ENCODE measurements around the gene CAMTA1. TPM values are rescaled to one million over a fixed set of nuclear protein-coding genes. Genes with fewer than 3 reads are reported as not detected.

The CAMTA1 gene
- total and polyA plus RNA-seq, 12 donors, result 123 to 265 (median 142) TPM

DNA sequence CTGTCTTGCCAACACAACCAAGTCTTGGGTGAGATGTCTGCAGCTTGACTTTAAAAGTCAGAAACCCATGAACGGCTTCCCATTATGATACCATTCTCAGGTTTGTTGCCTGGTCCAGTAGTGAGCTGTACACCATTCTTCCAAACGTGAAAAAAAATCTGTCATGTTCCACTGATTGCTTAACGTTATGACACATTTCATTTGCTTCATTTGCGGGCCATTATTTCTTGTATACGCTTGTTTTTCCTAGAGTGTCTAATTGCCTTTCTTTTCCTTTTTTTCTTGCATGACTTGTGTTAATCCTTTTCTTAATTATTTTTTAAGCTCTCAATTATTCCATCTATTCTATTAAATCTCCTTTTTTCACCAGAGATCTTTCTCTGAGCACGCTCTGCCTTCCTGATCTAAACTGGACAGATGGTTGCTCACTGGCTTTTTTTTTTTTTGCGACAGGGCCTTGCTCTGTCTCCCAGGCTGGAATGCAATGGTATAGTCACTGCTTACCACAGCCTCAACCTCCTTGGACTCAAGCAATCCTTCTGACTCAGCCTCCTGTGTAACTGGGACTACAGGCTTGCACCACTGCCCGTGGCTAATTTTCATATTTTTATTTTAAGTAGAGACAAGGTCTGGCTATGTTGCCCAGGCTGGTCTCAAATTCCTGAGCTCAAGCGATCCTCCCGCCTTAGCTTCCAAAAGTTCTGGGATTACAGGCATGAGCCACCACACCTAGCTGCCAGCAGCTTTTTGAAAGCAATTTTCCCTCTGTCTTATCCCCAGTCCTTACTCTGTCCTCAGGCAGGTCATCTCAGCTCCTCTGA, 31.7 kb upstream of the CAMTA1 start:
- intact Hi-C loops (cut with DNase I), result no loop called here
- Histone ChIP-seq H3K9me3 (no peaks in the 10 kb centered on the region), H3K36me3 (no peaks in the 10 kb centered on the region), H3K27me3 (peaks cover 0 to 18% (median 8%) of the 10 kb centered on the region in 7 donors), H3K4me1 (peaks cover 0 to 12% (median 0%) of the 10 kb centered on the region in 9 donors), H3K4me3 (no peak overlapping the region), H3K27ac (no peak overlapping the region)
- TF ChIP-seq, protein P1, sequence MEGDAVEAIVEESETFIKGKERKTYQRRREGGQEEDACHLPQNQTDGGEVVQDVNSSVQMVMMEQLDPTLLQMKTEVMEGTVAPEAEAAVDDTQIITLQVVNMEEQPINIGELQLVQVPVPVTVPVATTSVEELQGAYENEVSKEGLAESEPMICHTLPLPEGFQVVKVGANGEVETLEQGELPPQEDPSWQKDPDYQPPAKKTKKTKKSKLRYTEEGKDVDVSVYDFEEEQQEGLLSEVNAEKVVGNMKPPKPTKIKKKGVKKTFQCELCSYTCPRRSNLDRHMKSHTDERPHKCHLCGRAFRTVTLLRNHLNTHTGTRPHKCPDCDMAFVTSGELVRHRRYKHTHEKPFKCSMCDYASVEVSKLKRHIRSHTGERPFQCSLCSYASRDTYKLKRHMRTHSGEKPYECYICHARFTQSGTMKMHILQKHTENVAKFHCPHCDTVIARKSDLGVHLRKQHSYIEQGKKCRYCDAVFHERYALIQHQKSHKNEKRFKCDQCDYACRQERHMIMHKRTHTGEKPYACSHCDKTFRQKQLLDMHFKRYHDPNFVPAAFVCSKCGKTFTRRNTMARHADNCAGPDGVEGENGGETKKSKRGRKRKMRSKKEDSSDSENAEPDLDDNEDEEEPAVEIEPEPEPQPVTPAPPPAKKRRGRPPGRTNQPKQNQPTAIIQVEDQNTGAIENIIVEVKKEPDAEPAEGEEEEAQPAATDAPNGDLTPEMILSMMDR (IDR thresholded peaks at IDR 0.05), result no peak
- WGBS, 2 donors, result 78 to 85% methylated on average over 10 of the region's 10 CpGs
- no peak for DNase-seq
- ATAC-seq, result no peak

DNA sequence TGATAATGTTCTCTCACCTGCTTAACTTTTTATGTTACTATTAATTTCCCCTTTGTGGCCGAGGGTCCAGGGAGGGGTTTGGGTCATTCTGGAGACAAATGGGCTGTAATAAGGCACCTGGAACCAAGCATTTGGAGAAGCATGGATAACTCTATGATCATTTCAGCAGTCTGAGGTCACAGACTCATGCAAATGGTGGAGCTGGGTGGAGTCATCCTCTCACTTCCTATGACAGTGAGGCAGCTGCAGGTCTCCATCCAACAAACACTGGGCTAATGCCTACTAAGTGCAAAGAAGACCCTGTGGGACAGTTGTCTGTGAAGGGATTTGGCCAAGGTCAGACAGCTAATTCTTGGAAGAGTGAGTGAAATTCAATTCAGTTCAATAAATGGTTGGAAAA, 28.8 kb upstream of the CAMTA1 start:
- no peaks in the 10 kb centered on the region for H3K9me3 ChIP-seq
- TF ChIP-seq, protein P1 (IDR thresholded peaks at IDR 0.05), result no peak
- no peak overlapping the region for H3K27ac ChIP-seq
- no peak for ATAC-seq
- intact Hi-C loops (cut with DNase I), result no loop called here
- WGBS, 2 donors, result 63 to 68% methylated on average over 1 of the region's 1 CpG
- no peaks in the 10 kb centered on the region for H3K36me3 ChIP-seq
- H3K4me3 ChIP-seq, result no peak overlapping the region
- H3K4me1 ChIP-seq, result peaks cover 0 to 12% (median 0%) of the 10 kb centered on the region in 9 donors
- DNase-seq, result no peak
- peaks cover 0 to 18% (median 8%) of the 10 kb centered on the region in 7 donors for H3K27me3 ChIP-seq

DNA sequence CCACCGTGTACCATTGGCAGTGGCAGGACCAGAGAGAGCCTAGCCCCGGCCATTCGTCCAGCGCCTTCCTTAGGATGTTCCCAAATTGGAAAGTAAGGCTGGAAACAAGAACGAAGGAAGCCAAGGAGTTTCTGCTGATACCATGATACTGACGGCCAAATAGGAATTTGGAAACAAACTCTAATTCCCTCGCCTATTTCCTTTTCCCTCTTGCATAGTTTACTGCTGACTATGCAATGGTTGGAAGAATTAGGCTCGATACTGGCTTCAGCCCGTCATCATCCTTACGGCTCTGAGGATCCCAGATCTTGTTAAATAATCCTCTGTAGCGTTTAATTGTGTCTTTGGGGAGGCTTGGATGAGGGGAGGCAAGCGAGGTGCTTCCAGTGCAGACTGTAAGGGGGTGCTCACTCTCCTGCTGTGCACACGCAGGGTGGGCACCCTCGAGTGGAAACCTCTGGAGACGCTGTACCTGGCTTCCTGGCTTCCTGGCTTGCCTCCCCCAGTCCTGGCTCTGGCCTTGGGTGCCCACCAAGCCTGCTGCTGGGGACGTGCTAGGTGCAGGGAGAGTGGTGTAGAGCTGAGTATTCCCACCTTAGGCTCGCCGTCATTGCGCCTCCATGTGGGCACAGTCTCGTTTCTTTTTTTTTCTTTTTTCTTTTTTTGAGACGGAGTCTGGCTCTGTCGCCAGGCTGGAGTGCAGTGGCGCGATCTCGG, 27.4 kb upstream of the CAMTA1 start:
- H3K27ac ChIP-seq, result no peak overlapping the region
- no peaks in the 10 kb centered on the region for H3K9me3 ChIP-seq
- H3K36me3 ChIP-seq, result no peaks in the 10 kb centered on the region
- intact Hi-C loops (cut with DNase I), result no loop called here
- DNase-seq, result no peak
- TF ChIP-seq, protein P1 (IDR thresholded peaks at IDR 0.05), result no peak
- no peak overlapping the region for H3K4me3 ChIP-seq
- WGBS, 2 donors, result 68 to 72% methylated on average over 25 of the region's 25 CpGs
- H3K27me3 ChIP-seq, result peaks cover 0 to 15% (median 8%) of the 10 kb centered on the region in 7 donors
- H3K4me1 ChIP-seq, result peaks cover 0 to 2% (median 0%) of the 10 kb centered on the region in 9 donors
- no peak for ATAC-seq

DNA sequence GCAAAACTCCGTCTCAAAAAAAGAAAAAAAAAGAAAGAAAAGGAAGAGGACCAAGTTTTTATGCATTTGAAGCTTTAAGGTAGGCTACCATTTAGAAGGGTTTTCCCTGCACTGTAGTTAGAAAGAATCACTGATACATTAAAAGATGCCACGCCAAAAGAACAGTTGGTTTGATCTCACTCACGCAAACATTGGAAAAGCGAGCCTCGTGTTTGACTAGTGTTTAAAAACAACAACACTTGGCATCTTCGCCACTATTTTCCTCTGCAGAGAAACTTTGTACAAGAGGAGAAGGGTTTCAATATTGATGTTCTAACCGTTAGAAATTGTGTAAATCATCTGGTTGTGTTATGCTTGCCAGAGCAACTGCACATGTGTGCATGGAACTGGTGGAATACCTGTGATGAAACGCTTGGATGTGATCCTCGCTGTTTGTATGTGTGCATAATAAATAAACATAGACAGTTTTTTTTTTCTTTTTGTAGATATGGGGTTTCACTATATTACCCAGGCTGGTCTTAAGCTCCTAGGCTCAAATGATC, 24.0 kb upstream of the CAMTA1 start:
- H3K4me3 ChIP-seq, result no peak overlapping the region
- no peak for ATAC-seq
- intact Hi-C loops (cut with DNase I), result no loop called here
- peaks cover 0 to 5% (median 0%) of the 10 kb centered on the region in 7 donors for H3K27me3 ChIP-seq
- DNase-seq, result no peak
- H3K9me3 ChIP-seq, result no peaks in the 10 kb centered on the region
- H3K36me3 ChIP-seq, result no peaks in the 10 kb centered on the region
- WGBS, 2 donors, result 86 to 91% methylated on average over 9 of the region's 9 CpGs
- H3K27ac ChIP-seq, result no peak overlapping the region
- TF ChIP-seq, protein P1 (IDR thresholded peaks at IDR 0.05), result no peak
- H3K4me1 ChIP-seq, result no peaks in the 10 kb centered on the region
